ENCODE results near the gene COP1.
"Not testable (repeated sequence)": the region's sequence is repeated elsewhere in the genome, so short reads cannot be mapped to it uniquely, and the experiment has no call there.

Gene COP1

GRCh38 chr1:176206961-176207902 is at the start of gene COP1:
Gene COP1, minus strand, starts transcription at chr1:176207286. Its CDS starts 308 bp downstream, at chr1:176206978.
- peak; percentile 96 for DNase-seq (ENCODE audit: low read depth in 2 of 2)
- TF ChIP-seq, protein P1, sequence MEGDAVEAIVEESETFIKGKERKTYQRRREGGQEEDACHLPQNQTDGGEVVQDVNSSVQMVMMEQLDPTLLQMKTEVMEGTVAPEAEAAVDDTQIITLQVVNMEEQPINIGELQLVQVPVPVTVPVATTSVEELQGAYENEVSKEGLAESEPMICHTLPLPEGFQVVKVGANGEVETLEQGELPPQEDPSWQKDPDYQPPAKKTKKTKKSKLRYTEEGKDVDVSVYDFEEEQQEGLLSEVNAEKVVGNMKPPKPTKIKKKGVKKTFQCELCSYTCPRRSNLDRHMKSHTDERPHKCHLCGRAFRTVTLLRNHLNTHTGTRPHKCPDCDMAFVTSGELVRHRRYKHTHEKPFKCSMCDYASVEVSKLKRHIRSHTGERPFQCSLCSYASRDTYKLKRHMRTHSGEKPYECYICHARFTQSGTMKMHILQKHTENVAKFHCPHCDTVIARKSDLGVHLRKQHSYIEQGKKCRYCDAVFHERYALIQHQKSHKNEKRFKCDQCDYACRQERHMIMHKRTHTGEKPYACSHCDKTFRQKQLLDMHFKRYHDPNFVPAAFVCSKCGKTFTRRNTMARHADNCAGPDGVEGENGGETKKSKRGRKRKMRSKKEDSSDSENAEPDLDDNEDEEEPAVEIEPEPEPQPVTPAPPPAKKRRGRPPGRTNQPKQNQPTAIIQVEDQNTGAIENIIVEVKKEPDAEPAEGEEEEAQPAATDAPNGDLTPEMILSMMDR (IDR thresholded peaks at IDR 0.05; ENCODE audit: low read depth, low read length) = no peak
- H3K4me3 ChIP-seq (replicated peaks in 1 of 2; ENCODE audit: low read depth in 2 of 2, low read length in 2 of 2) = peak within 1 kb of the TSS; percentile 84 to 91

- TF ChIP-seq, protein P1 (IDR thresholded peaks at IDR 0.05; ENCODE audit: low read depth, low read length) = no peak
- DNase-seq (ENCODE audit: low read depth in 2 of 2) = no peak
- H3K4me3 ChIP-seq (replicated peaks in 1 of 2; ENCODE audit: low read depth in 2 of 2, low read length in 2 of 2) = no peak overlapping the region
These were observed 45.1 kb upstream of the COP1 start for GRCh38 chr1:176252191-176252590.

GRCh38 chr1:176244851-176245250 is 37.8 kb upstream of the COP1 start:
- DNase-seq (ENCODE audit: low read depth in 2 of 2) = no peak
- TF ChIP-seq, protein P1 (IDR thresholded peaks at IDR 0.05; ENCODE audit: low read depth, low read length) = no peak

GRCh38 chr1:176243746-176244145 is 36.7 kb upstream of the COP1 start:
- TF ChIP-seq, protein P1 (IDR thresholded peaks at IDR 0.05; ENCODE audit: low read depth, low read length) = no peak
- no peak overlapping the region for H3K4me3 ChIP-seq (replicated peaks in 1 of 2; ENCODE audit: low read depth in 2 of 2, low read length in 2 of 2)
- peak in 1 of 2 donors; percentile 39 for DNase-seq (ENCODE audit: low read depth in 2 of 2)

More at GRCh38 chr1:176244851-176245250, 37.8 kb upstream of the COP1 start:
- H3K4me3 ChIP-seq (replicated peaks in 1 of 2; ENCODE audit: low read depth in 2 of 2, low read length in 2 of 2) = no peak overlapping the region

DNA sequence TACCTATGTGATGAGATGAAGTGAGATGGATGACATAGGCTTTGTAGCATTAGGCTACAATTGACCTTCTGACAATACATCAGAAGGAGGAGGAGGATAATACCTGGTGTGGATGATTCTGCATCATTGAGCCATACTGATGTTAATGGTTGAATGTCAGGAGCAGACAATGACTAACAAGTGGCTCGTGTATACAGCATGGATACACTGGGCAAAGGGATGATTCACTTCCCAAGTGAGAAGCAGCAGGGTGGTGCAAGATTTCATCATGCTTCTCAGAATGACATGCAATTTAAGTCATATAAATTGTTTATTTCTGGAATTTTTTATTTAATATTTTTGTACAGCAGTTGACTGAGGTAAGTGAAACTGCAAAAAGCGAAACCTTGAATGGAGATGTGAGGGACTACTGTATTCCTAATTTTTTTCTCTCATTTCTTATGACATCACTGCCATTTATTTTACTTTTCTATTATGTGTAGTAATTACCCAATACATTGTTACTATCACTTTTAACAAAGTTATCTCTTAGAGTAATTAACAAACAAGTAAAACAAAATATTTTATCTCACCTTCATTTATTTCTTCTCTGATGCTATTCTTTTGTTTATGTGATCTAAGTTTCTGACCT is 34.4 kb upstream of the COP1 start:
- TF ChIP-seq, protein P1 (IDR thresholded peaks at IDR 0.05; ENCODE audit: low read depth, low read length) = no peak
- no peak overlapping the region for H3K4me3 ChIP-seq (replicated peaks in 1 of 2; ENCODE audit: low read depth in 2 of 2, low read length in 2 of 2)
- peak; percentile 38 to 94 for DNase-seq (ENCODE audit: low read depth in 2 of 2)

DNA sequence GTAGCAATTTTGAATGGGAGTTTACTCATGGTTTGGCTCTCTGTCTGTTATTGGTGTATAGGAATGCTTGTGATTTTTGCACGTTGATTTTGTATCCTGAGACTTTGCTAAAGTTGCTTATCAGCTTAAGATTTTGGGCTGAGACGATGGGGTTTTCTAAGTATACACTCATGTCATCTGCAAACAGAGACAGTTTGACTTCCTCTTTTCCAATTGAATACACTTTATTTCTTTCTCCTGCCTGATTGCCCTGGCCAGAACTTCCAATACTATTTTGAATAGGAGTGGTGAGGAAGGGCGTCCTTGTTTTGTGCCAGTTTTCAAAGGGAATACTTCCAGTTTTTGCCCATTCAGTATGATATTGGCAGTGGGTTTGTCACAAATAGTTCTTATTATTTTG is 26.6 kb upstream of the COP1 start:
- not testable (repeated sequence) for H3K4me3 ChIP-seq (replicated peaks in 1 of 2; ENCODE audit: low read depth in 2 of 2, low read length in 2 of 2); DNase-seq (ENCODE audit: low read depth in 2 of 2)

DNA sequence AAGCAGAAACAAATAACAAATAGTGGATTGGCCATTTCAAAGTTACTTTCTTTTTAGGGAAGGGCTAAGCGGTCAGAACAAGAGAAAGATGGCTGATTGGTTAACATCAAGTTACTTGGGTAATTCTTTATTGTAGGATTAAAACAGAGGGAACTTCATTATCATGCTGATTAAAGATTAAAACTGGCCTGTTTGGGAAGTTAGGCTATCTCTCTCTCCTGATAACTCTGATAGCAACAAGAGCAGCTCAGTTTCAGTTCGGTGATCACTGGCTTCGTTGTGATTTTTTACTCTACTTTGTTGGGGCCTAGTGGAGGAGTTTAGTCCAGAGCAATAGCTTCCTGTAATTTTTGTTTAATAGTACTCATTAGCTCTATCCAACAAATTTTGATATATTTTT is 20.5 kb upstream of the COP1 start:
- no peak overlapping the region for H3K4me3 ChIP-seq (replicated peaks in 1 of 2; ENCODE audit: low read depth in 2 of 2, low read length in 2 of 2)
- TF ChIP-seq, protein P1 (IDR thresholded peaks at IDR 0.05; ENCODE audit: low read depth, low read length) = no peak
- DNase-seq (ENCODE audit: low read depth in 2 of 2) = no peak

Measured in cardiac fibroblast (primary cell).